Measurements from ENCODE around the gene FBXL16.
"Not testable (repeated sequence)": the region's sequence is repeated elsewhere in the genome, so short reads cannot be mapped to it uniquely, and the experiment has no call there.

FBXL16 gene, protein sequence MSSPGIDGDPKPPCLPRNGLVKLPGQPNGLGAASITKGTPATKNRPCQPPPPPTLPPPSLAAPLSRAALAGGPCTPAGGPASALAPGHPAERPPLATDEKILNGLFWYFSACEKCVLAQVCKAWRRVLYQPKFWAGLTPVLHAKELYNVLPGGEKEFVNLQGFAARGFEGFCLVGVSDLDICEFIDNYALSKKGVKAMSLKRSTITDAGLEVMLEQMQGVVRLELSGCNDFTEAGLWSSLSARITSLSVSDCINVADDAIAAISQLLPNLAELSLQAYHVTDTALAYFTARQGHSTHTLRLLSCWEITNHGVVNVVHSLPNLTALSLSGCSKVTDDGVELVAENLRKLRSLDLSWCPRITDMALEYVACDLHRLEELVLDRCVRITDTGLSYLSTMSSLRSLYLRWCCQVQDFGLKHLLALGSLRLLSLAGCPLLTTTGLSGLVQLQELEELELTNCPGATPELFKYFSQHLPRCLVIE

DNA sequence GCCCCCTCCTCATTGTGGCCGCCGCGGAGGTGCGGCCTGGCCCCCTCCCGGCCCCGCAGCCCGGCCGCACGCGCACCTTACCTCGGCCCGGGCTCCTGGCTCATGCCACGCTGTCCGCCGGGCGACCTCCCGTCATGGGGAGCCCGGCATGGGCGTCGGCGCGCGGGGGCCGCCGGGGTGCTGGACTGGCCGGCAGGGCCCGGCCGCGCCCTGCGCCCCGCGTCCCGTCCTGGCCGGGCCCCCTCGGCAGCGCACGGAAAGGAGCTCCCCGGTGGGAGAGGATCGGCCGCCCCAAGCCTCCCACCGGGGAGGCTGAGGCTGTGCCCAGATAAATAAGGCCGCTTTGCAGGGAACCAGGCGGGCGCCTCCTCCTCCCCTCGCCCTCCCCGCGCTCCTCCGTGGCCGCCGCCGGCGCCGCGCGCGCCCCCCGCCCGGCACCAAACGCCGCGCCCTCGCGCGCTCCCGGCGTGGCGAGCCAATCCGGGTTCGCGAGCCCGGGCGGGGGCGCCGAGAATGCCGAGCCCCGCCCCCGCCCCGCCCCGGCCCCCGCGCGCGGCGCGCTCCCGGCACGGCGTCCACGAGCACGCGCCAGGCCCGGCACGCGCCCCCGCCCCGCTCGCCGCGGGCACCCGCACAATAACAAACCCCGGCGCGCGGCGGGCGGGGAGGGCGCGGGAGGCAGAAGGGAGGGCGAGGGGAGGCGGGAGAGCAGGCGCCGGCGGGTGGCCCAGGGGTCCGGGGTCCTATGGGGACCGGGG, at the start of gene FBXL16:
Gene FBXL16 (minus strand): TSS at position 371 of the 758 bp plus-strand sequence. CDS start 8,396 bp downstream, outside the sequence.
- DNase-seq (ENCODE audit: low read depth in 1 of 2, low spot score in 1 of 2): no peak

DNA sequence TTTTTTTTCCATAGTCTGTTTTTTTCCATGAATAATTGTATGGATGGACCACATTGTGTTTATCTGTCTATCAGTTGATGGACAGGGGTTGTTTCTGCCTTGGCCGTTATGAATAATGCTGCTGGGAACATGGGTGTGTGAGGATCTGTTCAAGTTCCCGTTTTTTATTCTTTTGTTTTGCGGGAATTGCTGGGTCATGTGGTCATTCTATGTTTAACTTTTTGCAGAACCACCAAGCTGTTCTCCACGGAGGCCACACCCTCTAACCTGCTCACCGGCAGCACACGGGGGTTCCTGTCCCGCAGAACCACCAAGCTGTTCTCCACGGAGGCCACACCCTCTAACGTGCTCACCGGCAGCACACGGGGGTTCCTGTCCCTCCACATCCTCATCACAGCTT, 49.1 kb upstream of the FBXL16 start:
- DNase-seq (ENCODE audit: low read depth in 1 of 2, low spot score in 1 of 2): no peak

DNA sequence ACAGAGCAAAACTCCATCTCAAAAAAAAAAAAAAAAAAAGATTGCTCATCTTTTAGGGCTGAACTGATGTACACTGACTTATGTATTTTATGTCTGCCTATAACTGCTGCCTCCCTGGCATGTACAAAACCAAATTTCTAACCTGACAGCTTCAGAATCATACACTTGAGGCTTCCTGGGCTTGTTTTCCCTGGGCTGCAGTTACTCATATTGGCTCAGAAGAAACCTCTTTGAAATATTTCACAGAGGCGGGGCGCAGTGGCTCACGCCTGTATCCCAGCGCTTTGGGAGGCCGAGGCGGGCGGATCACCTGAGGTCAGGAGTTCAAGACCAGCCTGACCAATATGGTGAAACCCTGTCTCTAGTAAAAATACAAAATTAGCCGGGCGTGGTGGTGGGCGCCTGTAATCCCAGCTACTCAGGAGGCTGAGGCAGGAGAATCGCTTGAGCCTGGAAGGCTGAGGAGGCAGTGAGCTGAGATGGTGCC, 48.6 kb upstream of the FBXL16 start:
- not testable (repeated sequence) for DNase-seq (ENCODE audit: low read depth in 1 of 2, low spot score in 1 of 2)

DNA sequence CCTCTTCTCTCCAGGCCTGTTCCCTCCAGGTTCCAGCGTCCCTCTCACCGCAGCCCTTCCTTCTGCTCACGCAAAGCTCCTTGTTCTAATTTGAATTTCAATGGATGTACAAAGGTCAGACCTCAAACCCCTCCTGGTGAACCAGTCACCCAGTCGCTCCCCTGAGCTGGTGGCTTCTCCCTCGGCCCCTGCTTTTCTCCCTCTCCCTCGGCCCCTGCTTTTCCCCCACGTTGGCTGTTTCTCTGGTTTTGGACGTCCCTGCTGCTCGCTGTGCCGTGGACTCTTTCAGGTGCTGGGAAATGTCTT, 46.4 kb upstream of the FBXL16 start:
- no peak for DNase-seq (ENCODE audit: low read depth in 1 of 2, low spot score in 1 of 2)

DNA sequence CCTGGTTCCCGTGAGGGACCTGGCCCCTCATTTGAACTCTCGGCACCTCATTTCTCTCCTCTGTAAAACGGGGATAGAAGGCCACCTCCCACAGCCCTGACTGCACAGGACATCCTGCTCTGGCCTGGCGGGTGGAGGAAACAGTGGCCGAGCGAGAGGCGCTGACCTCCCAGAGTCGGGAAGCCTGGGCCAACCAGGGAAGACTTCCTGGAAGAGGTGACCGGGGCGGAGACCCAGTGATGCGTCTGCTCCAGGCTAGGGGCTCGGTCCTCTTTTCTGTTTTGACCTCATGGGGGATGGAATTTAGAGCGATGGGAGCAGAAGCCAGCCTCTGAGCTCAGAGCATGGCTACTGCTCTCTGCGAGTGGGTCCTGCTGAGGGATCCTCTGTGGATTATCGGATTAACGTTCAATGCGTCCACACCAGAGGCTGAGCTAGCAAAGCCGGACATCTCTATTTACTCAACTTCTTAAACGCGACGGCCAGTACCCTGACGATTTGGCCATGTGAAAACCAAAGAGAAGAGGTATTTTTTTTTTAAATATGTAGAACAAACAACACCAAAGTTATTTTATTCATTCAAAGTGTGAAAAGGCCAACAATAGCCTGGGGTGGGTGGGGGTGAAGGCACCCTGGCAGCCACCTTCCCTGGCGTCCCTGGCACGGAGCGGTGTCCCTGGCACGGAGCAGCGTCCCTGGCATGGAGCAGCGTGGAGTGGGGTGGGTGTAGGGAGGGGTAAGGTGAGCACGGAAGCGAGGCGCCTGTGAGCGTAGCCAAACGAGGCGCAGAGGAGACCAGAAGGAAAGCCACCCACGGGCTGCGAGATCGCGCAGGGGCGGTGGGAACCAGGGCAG, 45.8 kb upstream of the FBXL16 start:
- DNase-seq (ENCODE audit: low read depth in 1 of 2, low spot score in 1 of 2): no peak

DNA sequence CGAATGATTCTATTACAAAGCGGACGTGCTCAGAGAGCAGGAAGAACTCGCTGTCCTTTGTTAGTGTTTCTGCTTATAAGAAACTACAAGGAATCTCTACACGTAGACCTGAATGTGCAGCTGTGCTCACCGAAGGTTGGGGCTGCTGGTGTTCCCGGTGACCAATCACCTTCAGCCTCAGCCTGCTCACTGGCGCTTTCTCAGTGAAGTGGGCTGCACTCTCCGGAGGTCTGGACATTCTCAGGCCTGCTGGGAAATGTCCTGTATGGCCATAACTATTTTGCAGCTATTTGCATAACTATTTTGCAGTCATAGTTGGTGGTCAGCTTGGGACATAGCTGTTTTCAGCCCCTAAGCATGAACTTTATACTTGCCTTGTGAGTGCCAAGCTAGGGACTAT, 44.9 kb upstream of the FBXL16 start:
- DNase-seq (ENCODE audit: low read depth in 1 of 2, low spot score in 1 of 2): no peak

DNA sequence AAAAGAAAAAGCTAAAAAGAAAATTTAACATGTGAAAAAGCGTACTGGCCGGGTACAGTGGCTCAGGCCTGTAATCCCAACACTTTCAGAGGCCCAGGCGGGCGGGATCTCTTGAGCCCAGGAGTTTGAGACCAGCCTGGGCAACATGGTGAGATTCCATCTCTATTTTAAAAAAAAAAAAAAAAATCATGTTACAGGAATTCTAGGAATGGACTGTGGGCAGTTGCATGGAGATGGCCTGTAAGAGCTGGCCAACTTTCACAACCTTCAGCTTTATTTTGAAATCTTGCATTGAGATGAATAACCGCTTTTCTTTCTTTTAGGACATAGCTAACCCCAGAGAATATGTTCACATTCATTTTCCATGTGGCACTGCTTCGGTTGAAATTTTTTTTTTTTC, 43.4 kb upstream of the FBXL16 start:
- DNase-seq (ENCODE audit: low read depth in 1 of 2, low spot score in 1 of 2): no peak

DNA sequence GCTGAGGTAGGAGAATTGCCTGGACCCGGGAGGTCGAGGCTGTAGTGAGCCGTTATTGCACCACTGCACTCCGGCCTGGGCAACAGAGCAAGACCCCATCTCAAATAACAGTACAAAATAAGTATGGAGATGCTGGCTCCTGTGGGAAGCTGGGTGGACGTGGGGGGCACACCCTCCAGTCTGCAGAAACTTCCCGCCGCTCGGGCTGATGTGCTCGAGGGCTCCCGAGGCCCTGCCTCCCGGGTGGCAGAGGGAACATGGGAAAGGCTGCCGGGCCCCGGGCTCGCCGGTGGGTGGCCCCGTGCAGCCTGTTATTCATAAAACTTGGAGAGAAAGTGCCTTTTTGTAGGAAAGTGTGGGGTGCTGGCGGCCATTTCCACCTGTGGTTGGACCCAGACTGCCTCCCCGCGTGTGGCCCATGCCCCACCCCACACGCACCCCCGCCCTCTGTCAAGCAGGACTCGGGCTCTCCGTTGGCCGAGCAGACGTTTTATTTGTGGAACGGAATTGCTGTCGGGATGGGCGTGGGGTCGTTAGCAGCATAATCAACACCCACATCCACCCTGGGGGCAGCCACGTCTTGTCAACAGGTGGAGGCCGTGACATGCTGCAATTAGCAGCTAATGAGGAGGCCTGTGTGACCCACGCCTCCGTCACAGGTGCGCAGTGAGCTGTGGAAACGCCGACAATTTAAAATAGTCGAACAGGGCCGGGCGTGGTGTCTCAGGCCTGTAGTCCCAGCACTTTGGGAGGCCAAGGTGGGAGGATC, 42.6 kb upstream of the FBXL16 start:
- no peak for DNase-seq (ENCODE audit: low read depth in 1 of 2, low spot score in 1 of 2)

DNA sequence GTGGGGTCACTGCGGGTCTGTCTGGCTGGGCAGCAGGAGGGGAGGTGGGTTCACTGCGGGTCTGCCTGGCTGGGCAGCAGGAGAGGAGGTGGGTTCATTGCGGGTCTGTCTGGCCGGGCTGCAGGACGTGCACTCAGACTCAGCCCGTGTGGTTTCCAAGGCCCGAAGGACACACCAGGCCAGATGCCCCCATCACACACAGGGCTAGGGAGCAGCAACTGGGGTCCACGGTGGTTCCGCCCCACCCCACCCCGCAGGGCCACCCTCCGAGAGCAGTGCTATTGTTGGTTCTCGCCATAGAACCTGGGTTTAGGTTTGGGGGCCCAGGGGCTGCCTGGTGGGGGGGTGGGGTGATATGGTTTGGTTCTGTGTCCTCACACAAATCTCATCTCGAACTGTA, 41.0 kb upstream of the FBXL16 start:
- no peak for DNase-seq (ENCODE audit: low read depth in 1 of 2, low spot score in 1 of 2)

DNA sequence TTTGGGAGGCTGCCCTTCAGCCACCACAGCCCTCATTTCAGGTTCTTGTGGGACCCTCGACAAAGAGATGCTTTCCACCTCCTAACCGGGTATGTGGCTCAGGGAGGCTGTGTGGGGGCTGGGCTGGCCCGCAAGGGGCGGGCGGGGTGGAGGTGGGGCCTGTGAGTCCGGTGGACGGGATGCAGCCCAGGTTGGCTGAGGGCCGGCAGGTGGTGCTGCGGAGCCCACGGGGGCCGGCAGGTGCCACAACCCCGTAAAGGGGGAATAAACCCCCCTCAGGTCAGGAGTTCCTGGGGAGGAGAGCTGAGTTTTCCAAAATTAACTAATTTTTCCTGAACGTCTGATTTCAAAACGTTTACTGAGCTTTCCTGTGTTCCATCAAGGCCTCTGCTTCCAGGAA, 40.1 kb upstream of the FBXL16 start:
- DNase-seq (ENCODE audit: low read depth in 1 of 2, low spot score in 1 of 2): no peak

DNA sequence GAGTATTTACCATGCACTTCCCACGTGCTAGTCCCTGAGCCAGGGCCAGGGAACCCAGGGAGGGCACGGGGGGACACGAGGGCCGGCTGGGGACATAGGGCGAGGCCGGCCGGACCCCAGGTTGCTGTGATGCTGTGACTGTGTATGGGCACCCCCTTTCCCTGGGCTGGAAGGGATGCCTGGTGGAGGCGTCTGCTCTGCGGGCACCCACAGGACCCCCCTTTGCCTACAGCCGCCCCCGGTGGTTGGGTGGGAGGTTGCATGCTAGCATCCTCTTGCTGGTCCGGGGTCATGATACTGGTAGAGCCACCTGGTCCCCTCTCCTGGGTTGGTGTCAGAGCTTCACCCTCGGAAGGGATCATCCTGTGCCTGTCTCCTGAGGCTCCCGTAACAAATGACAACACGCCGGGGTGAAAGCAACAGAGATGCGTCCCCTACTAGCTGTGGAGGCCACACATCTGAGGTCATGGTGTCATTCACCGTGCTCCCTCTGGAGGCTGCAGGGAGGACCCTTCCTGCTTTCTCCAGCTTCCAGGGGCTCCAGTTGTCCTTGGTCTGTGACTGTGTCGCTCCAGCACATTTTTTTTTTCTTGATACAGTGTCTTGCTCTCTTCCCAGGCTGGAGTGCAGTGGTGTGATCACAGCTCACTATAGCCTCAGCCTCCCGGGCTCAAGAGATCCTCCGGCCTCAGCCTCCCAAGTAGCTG, 38.3 kb upstream of the FBXL16 start:
- DNase-seq (ENCODE audit: low read depth in 1 of 2, low spot score in 1 of 2): no peak

DNA sequence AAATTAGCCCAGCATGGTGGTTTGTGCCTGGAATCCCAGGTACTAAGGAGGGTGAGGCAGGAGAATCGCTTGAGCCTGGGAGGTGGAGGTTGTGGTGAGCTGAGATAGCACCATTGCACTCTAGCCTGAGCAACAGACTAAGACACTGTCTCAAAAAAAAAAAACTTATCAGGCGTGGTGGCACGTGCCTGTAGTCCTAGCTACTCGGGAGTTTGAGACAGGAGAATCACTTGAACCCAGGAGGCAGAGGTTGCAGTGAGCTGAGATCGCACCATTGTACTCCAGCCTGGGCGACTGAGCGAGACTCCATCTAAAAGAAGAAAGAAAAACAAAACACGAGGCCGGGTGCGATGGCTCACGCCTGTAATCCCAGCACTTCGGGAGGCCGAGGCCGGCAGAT, 37.3 kb upstream of the FBXL16 start:
- not testable (repeated sequence) for DNase-seq (ENCODE audit: low read depth in 1 of 2, low spot score in 1 of 2)

DNA sequence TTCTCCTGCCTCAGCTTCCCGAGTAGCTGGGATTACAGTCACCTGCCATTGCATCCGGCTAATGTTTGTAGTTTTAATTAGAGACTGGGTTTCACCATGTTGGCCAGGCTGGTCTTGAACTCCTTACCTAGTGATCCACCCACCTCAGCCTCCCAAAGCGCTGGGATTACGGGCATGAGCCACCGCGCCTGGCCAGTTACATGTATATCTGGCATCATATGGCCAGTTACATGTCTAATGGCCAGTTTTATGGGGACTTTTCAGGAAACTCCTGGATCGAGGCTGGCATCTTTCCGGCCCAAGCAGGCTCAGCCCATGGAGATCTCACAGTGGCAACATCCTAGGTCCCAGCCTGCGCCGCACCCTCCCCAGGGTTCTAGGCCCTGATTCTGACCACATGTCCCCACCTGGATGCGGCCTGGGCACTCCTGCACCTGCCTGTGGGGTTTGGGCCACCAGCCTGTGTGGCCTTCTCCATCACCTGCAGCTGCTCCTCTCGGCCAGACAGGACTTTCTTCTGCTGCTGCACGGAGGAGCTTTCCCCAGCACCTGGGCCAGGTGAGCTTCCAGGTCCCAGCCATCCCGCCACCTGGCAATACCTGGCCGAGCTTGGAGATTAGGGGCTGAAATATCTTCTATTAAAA, 36.5 kb upstream of the FBXL16 start:
- no peak for DNase-seq (ENCODE audit: low read depth in 1 of 2, low spot score in 1 of 2)

DNA sequence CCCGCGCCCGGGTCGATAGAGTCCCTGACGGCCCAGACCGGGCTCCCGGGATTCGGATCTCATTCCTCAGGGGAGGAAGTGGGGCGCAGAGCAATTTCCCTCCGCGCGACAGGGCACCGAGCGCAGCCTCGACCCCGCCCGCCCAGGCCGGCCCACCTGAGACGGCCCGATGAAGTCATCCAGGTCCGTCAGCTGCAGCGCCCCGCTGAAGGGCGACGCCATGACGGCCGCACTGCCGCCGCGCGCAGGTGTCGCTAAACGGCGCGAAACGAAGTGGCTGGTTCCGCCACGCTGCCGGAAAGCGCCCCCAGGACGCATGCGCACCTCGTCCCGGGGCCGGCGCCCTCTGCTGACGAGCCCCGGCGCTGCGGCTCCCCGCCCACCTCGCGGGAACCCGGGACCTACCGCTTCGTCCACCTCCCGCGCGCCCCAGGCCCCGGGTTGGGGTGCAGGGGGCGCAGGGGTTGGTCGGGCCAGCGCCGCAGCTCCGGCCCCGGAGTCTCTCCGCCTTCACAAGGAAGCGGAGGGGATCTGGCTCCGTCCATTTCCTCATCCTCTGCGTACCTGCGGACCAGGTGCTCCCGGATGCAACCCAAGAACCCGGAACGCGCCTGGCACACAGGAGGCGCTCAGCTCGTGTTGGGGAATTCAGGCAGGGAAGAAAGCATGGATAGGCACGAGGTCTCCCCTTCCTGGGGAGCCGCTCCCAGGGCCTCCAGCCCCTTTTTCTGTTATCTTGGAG, 35.3 kb upstream of the FBXL16 start, which contains the start of gene CIAO3:
Gene CIAO3 (minus strand): TSS at position 234 of the 742 bp plus-strand sequence. CDS start 12 bp downstream, at position 222.
- DNase-seq (ENCODE audit: low read depth in 1 of 2, low spot score in 1 of 2): peak; percentile 91 to 98

DNA sequence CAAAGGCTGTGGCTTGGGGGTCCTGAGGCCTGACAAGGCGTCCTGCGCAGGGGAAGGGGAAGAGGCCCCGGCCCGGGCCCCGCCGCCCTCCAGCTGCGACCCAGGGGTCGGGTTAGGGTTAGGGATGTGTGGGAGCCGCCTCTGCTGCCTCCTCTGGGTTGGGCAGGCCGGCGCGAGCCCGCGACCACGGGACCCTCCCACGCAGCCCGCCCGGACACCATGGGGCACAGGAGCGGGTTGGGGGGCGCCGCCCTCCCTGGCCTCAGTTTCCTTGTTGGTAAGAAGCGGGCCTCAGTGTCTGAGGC, 34.8 kb upstream of the FBXL16 start:
- no peak for DNase-seq (ENCODE audit: low read depth in 1 of 2, low spot score in 1 of 2)

DNA sequence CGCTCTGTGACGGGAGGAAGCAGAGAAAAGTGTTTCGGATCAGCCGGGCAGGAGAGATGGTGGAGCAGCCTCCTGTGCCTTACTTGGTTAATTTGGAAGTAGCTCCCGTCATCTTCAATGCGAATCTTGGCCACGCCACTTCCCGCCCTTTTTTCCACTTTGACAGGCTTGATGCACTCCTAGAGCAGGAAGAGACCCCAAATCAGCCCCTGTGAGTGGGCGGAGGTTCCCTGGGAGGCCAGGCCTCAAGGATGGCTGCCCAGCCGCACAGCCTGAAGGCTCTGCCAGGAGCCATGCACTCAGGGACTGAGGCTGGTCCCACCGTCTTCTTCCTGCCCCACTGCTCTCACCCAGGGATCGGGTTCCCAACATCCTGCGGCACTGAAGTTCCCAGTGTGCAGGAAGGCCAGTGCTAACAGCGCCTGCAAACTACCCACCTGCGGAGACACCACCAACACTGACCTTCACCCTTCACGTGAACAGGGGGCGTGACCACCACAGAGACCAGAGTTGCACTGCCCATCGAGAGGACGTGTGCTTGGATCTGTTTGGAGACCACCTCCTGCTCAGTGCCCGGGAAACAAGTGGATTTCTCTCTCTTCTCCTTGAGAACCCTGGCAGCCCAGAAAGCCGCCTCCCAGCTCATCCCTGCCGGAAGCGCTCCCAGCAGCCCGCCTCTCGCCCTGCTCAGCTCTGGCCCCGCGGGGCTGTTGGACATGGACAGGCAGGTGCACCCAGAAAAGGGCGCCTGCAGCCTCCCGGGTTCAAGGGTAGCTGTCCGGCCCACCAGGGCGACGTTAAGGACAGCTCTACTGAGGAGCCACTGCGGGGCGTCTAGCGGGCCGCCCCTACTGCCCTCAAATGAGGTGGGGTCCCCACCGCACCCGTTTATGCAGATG, 34.2 kb upstream of the FBXL16 start:
- DNase-seq (ENCODE audit: low read depth in 1 of 2, low spot score in 1 of 2): no peak

DNA sequence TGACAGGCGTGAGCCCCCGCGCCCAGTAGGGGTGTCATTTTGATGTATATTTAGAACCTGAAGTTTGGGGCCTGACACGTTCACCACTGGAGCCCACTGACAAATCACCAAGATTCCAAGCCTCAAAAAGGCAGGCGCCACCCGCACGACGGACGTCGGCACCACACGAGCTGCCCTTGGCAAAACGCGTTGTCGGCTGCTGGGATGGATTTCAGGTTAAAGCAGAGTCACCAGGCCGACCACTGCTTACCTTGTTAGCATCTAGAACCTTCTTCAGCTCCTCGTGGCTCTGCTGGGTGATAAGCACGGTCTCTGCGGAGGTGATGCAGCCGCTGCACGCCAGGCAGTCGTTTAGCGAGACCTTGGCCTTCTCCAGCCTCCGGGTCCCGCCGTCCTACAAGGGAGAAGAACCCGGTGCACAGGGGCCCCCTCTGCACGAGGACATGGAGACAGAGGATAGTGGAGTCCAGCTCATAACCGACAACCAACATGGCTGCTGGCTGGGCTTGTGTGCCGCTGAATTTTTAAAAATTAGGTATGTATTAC, 31.4 kb upstream of the FBXL16 start:
- DNase-seq (ENCODE audit: low read depth in 1 of 2, low spot score in 1 of 2): no peak

Measured in activated CD4-positive, alpha-beta T cell treated with anti-CD3 and anti-CD28 coated beads, Interleukin-2, amount 50 U/mL, for 24 hours (primary cell).